ENCODE results near the gene ZNF784. TPM values are rescaled to one million over a fixed set of nuclear protein-coding genes. Genes with fewer than 3 reads are reported as not detected.

Gene ZNF784
- total and polyA plus RNA-seq, 9 of the 15 experiments (the other 6 are each of a cell fraction or from before 2014, with no cell fraction given): 0.14 to 6.1 (median 2.1) TPM

DNA sequence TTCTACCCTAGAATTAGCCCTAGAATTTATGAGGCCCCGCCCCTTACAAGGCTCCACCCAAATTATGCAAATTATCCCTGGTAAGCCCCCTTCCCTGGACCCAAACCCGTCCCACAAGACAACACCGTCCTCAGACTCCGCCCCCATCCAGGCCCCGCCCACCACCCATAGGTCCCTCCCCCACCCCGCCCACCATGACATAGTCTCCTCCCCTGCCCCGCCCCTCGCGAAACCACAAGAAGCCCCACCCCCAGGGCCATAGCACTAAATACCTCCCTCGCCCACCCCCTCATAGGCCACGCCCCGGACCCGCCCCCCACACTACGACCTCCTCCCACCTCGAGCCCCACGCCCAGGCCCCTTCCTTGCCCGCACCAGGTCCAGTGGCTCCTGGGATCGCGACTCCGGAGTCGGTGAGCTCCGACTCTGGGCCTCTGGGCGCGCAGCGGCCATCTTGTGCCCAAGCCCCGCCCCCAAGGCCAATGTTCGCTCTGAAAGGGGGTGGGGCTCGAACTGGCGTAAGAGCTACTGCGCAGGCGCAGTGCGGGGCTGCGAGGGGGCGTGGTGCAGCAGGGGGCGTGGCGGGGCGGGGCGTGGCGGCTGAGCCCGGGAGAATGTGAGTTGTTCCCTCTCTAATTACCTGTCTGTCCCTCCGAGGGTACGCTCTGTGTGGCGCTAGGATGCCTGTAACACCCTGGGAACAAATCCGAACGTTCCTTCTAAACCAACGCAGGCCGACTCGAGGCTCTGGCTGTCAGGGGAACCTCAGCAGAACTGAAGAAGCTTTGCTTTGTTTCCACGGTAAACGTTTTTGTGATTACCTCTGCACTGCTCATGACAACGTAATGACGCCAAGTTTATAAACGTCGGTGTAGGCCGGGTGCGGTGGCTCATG lies at the start of gene ZNF784 (continued):
- TF ChIP-seq ZBTB34 (CRISPR knock-in tag; IDR thresholded peaks at IDR 0.05) (no peak), OTX1 (CRISPR knock-in tag; IDR thresholded peaks at IDR 0.05) (no peak), MEIS2 (IDR thresholded peaks at IDR 0.05; ENCODE audit: partially characterized antibody) (peak; percentile 83), ZBTB8A (IDR thresholded peaks at IDR 0.05; ENCODE audit: partially characterized antibody) (no peak), ZNF644 (tag; IDR thresholded peaks at IDR 0.05; ENCODE audit: low read depth) (no peak), TBP (optimal IDR thresholded peaks at IDR 0.05; ENCODE audit: low read depth, low read length) (peak; percentile 95), MAZ (CRISPR knock-in tag; conservative IDR thresholded peaks at IDR 0.05 in 1 of 2, IDR thresholded peaks at IDR 0.05 in 1 of 2) (peak; percentile 39 to 75; a peak in 3 of 4 replicates), L3MBTL2 (IDR thresholded peaks at IDR 0.05) (peak; percentile 76), PHF8 (IDR thresholded peaks at IDR 0.05; ENCODE audit: borderline replicate concordance, low read length) (peak; percentile 81), MCM7 (IDR thresholded peaks at IDR 0.05) (no peak), JUN (IDR thresholded peaks at IDR 0.05; ENCODE audit: borderline replicate concordance, low read depth, low read length) (peak; percentile 10; the same call in 1 of the 2 replicates), JUN (CRISPR knock-in tag; IDR thresholded peaks at IDR 0.05; ENCODE audit: borderline replicate concordance) (no peak), SMARCA4 (IDR thresholded peaks at IDR 0.05) (no peak), PHB (CRISPR knock-in tag; IDR thresholded peaks at IDR 0.05) (no peak), KLF13 (tag; IDR thresholded peaks at IDR 0.05; ENCODE audit: borderline replicate concordance, low read depth) (peak; percentile 97), THRA (IDR thresholded peaks at IDR 0.05) (no peak), ZNF316 (IDR thresholded peaks at IDR 0.05) (no peak), NFIC (IDR thresholded peaks at IDR 0.05) (no peak), ZNF57 (CRISPR knock-in tag; IDR thresholded peaks at IDR 0.05) (no peak), UBTF (IDR thresholded peaks at IDR 0.05; ENCODE audit: borderline replicate concordance in 1 of 2, low read depth in 2 of 2, low read length in 2 of 2) (no peak), SRSF3 (IDR thresholded peaks at IDR 0.05; ENCODE audit: insufficient read depth, low read length) (no peak), RBM34 (IDR thresholded peaks at IDR 0.05; ENCODE audit: borderline replicate concordance, insufficient read depth, low read length) (no peak)

Data from K562 (cell line).